HepG2 (cell line): ENCODE data around the gene DOCK9. TPM values are rescaled to one million over a fixed set of nuclear protein-coding genes. Genes with fewer than 3 reads are reported as not detected.
A peak's percentile ranks its signal among the peaks of the same experiment; 100 is the strongest.

Experiments used
- ATAC-seq: fragments of 200-7000 bp; cut with Tn5 transposase; 3 replicates; pipeline ENCODE4 v1.9.1; 2020; ENCODE audit warnings: mild to moderate bottlenecking, moderate library complexity
- BruUV-seq: library from RNA; stranded (reverse); fragments of 400-500 nt; replicated peaks from 2 replicates; lab custom pipeline; 2021; lab: Mats Ljungman, UMichigan
- CTCF ChIA-PET: fragments of 300-600 bp; formaldehyde crosslinking; extraction: SDS; loops from one replicate; lab custom pipeline; 2021; ENCODE audit warnings: low total read pairs, inconsistent platforms, low intra/inter-chr PET ratio; lab: Yijun Ruan, JAX
- POLR2A ChIA-PET: fragments of 350-600 bp; sonication (Branson Sonifier 250); formaldehyde crosslinking; loops from one replicate; lab custom pipeline; 2020; ENCODE audit warnings: antibody characterized with exemption, inconsistent platforms; lab: Yijun Ruan, JAX
- DNase-seq: peaks from one replicate; pipeline ENCODE4 v3.0.0-alpha.2; 2015; ENCODE audit warnings: low spot score
- FAIRE-seq: peaks from 3 replicates; lab custom pipeline; 2011; peaks lifted over from hg19 to GRCh38; lab: Jason Lieb, UNC
- H2AFZ ChIP-seq: one replicate; pipeline ENCODE4 v1.6.1; 2011; ENCODE audit warnings: low read length, inconsistent platforms
- H3K27ac ChIP-seq: fragments of 300-600 bp; 3 replicates; pipeline ENCODE4 v1.8.0; 2011; ENCODE audit warnings: mixed run types, mild to moderate bottlenecking, mixed read lengths, low read length, inconsistent platforms; ENCODE audit not compliant: insufficient read depth; ENCODE audit errors: extremely low read length
- H3K27me3 ChIP-seq, 2 experiments: fragments of 200-600 bp in 1 of 2; 2 replicates in 1 of 2; 3 replicates in 1 of 2; pipeline versions ENCODE4 v1.6.0 to v1.8.0; 2011; ENCODE audit warnings: low read length in 2 of 2, mild to moderate bottlenecking in 2 of 2, moderate library complexity in 2 of 2, inconsistent platforms in 1 of 2; ENCODE audit not compliant: insufficient read depth in 2 of 2, control insufficient read depth in 1 of 2
- H3K36me3 ChIP-seq, 2 experiments: fragments of 200-600 bp in 1 of 2; replicated peaks in 1 of 2; 2 replicates in 1 of 2; 3 replicates in 1 of 2; pipeline versions ENCODE4 v1.5.1 to v1.8.0; 2011; ENCODE audit warnings: low read length in 2 of 2, inconsistent platforms in 1 of 2; ENCODE audit not compliant: insufficient read depth in 2 of 2, control insufficient read depth in 1 of 2
- H3K4me1 ChIP-seq: 2 replicates; pipeline ENCODE4 v1.5.1; 2012; ENCODE audit warnings: low read length, inconsistent platforms; ENCODE audit not compliant: insufficient read depth
- H3K4me2 ChIP-seq: 2 replicates; pipeline ENCODE4 v1.6.0; 2011; ENCODE audit warnings: low read depth, low read length, inconsistent platforms
- H3K4me3 ChIP-seq, 3 experiments: fragments of 200-600 bp in 1 of 3; sonication (generic), shearing (Covaris generic) in 1 of 3; replicated peaks in 1 of 3; 2 replicates each; pipeline ENCODE4 v1.5.1; 2011 to 2016; ENCODE audit warnings: low read length in 3 of 3, inconsistent platforms in 2 of 3, low read depth in 2 of 3, mild to moderate bottlenecking in 2 of 3, control low read depth in 1 of 3, mixed read lengths in 1 of 3; ENCODE audit not compliant: insufficient read depth in 1 of 3
- H3K79me2 ChIP-seq: one replicate; pipeline ENCODE4 v1.6.1; 2011; ENCODE audit warnings: low read length, inconsistent platforms; ENCODE audit not compliant: insufficient read depth
- H3K9ac ChIP-seq: 2 replicates; pipeline ENCODE4 v1.6.0; 2011; ENCODE audit warnings: mild to moderate bottlenecking, low read depth, low read length, inconsistent platforms; ENCODE audit not compliant: insufficient read depth
- H3K9me3 ChIP-seq: 2 replicates; pipeline ENCODE4 v1.5.1; 2012; ENCODE audit warnings: mild to moderate bottlenecking, low read length
- H4K20me1 ChIP-seq: 2 replicates; pipeline ENCODE4 v1.6.0; 2011; ENCODE audit warnings: inconsistent platforms, mild to moderate bottlenecking, low read length, moderate library complexity; ENCODE audit not compliant: insufficient read depth
- GABPA ChIP-seq, 2 experiments: IDR thresholded peaks; 2 replicates each; pipeline ENCODE4 v1.6.1; 2011 to 2016; ENCODE audit warnings: low read depth in 2 of 2, low read length in 1 of 2, missing biosample characterization in 1 of 2, missing genetic modification characterization in 1 of 2
- KAT8 ChIP-seq: IDR thresholded peaks from 2 replicates; pipeline ENCODE4 v1.6.1; 2016; ENCODE audit warnings: missing genetic modification reagents, missing compliant biosample characterization
- MAFG ChIP-seq: sonication (generic); formaldehyde crosslinking; IDR thresholded peaks from 2 replicates; pipeline ENCODE4 v1.5.1; 2020; ENCODE audit warnings: mild to moderate bottlenecking, missing genetic modification reagents
- SP5 ChIP-seq: IDR thresholded peaks from 2 replicates; pipeline ENCODE4 v1.6.1; 2016; ENCODE audit warnings: low read depth, borderline replicate concordance
- XBP1 ChIP-seq: sonication (generic); formaldehyde crosslinking; IDR thresholded peaks from 2 replicates; pipeline ENCODE4 v1.5.0; 2020; ENCODE audit warnings: missing genetic modification reagents
- ZBTB42 ChIP-seq: sonication (generic); formaldehyde crosslinking; IDR thresholded peaks from 2 replicates; pipeline ENCODE4 v1.5.0; 2020; ENCODE audit warnings: mild to moderate bottlenecking, missing genetic modification reagents
- ZNF180 ChIP-seq: sonication (generic); formaldehyde crosslinking; IDR thresholded peaks from 2 replicates; pipeline ENCODE4 v1.4.0; 2020; ENCODE audit warnings: low read depth, missing genetic modification reagents, borderline replicate concordance
- ZNF253 ChIP-seq: sonication (generic); formaldehyde crosslinking; IDR thresholded peaks from 2 replicates; pipeline ENCODE4 v1.8.0; 2022; ENCODE audit warnings: mild to moderate bottlenecking, missing genetic modification reagents, borderline replicate concordance
- ZNF274 ChIP-seq: sonication (generic); formaldehyde crosslinking; IDR thresholded peaks from 2 replicates; pipeline ENCODE4 v1.5.1; 2020; ENCODE audit warnings: mild to moderate bottlenecking, missing genetic modification reagents
- ZNF451 ChIP-seq: sonication (generic); formaldehyde crosslinking; IDR thresholded peaks from 2 replicates; pipeline ENCODE4 v1.5.0; 2020; ENCODE audit warnings: mild to moderate bottlenecking, missing genetic modification reagents
- ZNF501 ChIP-seq: sonication (generic); formaldehyde crosslinking; IDR thresholded peaks from 2 replicates; pipeline ENCODE4 v1.5.1; 2020; ENCODE audit warnings: mild to moderate bottlenecking, moderate library complexity, missing genetic modification reagents
- ZNF598 ChIP-seq: sonication (generic); formaldehyde crosslinking; IDR thresholded peaks from 2 replicates; pipeline ENCODE4 v1.5.1; 2020; ENCODE audit warnings: mild to moderate bottlenecking, missing genetic modification reagents, borderline replicate concordance
- ZNF619 ChIP-seq: sonication (generic); formaldehyde crosslinking; IDR thresholded peaks from 2 replicates; pipeline ENCODE4 v1.4.0; 2020; ENCODE audit warnings: mild to moderate bottlenecking, missing genetic modification reagents
- WGBS: methylation state at CpG from one replicate; pipeline ENCODE4 v1.1.6; 2017; ENCODE audit warnings: low lambda C conversion rate; 5-methylcytosine and 5-hydroxymethylcytosine counted together
- in situ Hi-C: cut with HindIII; loops from 2 replicates; pipeline ENCODE4 v1.10.0; 2017; ENCODE audit warnings: low pct_unique_long_range_greater_than_20kb; ENCODE audit not compliant: extremely low pct_ligation_motif_present
- intact Hi-C: fragments of 100-400 bp; cut with micrococcal nuclease; formaldehyde crosslinking; loops from one replicate; pipeline ENCODE4 v1.10.0; 2022; ENCODE audit not compliant: unreplicated experiment
- polyA plus RNA-seq, 8 experiments: library from polyadenylated mRNA; depleted of rRNA in 3 of 8; stranded (reverse) in 7 of 8; unstranded in 1 of 8; fragments of >200 nt; fragmentation: Illumina TruSeq in 4 of 8; extraction: Trizol in 4 of 8; gene quantifications; 2 replicates each; pipeline versions ENCODE4 v1.2.1 to v1.2.3, GENCODE V29; 2011 to 2016; ENCODE audit warnings: low read depth in 4 of 8, missing spikeins in 1 of 8, mixed read lengths in 1 of 8; ENCODE audit not compliant: insufficient read depth in 1 of 8
- total RNA-seq, 5 experiments: library from RNA; depleted of rRNA; stranded (reverse); fragments of >200 nt; fragmentation: Illumina TruSeq; extraction: Trizol; gene quantifications; 2 replicates each; pipeline ENCODE4 v1.2.3, GENCODE V29; 2016; ENCODE audit warnings: low read depth in 1 of 5
- TF ChIP-seq, protein P1 (sequence below): sonication (generic); formaldehyde crosslinking; IDR thresholded peaks from 2 replicates; pipeline ENCODE4 v1.8.0; 2022; ENCODE audit warnings: missing genetic modification reagents, mild to moderate bottlenecking, borderline replicate concordance
- TF ChIP-seq, protein P2 (sequence below): sonication (generic); formaldehyde crosslinking; IDR thresholded peaks from 2 replicates; pipeline ENCODE4 v1.8.0; 2022; ENCODE audit warnings: missing genetic modification reagents, mild to moderate bottlenecking, moderate library complexity, borderline replicate concordance

DOCK9 gene
- total and polyA plus RNA-seq, 2 of the 13 experiments (the other 11 are each of a cell fraction or from before 2014, with no cell fraction given) = 0.44 to 0.97 TPM

DNA sequence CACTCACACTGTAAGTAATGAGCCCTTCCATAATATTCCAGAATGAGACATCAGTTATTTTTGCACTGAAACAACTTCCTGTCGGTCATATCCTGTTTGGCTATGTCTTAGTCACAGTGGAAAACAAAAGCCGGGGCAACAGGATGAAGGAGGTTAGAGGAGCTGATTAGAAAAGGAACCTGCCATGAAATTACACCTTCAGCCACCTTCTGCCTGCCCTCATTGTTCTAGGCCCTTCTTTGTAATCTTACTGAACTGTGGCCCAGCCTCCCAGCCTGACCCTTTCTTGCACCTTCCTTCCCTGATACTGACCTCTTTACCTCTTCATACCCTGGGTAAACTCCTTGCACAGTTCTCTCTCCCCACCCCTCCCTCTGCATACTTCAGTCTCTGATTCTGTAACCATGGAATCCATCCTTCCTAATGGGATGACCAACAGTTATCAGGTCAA lies 67.3 kb downstream of the DOCK9 start:
- Histone ChIP-seq H3K4me3 (no peak overlapping the region), H3K9ac (no peak overlapping the region), H3K9me3 (no peaks in the 10 kb centered on the region), H3K27me3 (no peaks in the 10 kb centered on the region; a peak in 1 of 5 replicates), H3K27ac (no peak overlapping the region), H4K20me1 (no peaks in the 10 kb centered on the region), H2AFZ (no peak overlapping the region), H3K36me3 (no peaks in the 10 kb centered on the region), H3K4me2 (no peak overlapping the region), H3K4me1 (no peaks in the 10 kb centered on the region), H3K79me2 (no peaks in the 10 kb centered on the region)
- no peak for ATAC-seq
- WGBS = 28% methylated on average over 2 of the region's 2 CpGs
- intact Hi-C loops = no loop called here
- BruUV-seq = no TSS peak
- POLR2A ChIA-PET = no interaction called here
- CTCF ChIA-PET = no interaction called here
- FAIRE-seq = no peak
- in situ Hi-C loops = no loop called here
- peak; percentile 7 for DNase-seq
- TF ChIP-seq GABPA (IDR thresholded peaks at IDR 0.05; ENCODE audit: low read depth, low read length) = no peak
- peak; percentile 64 for TF ChIP-seq GABPA (CRISPR knock-in tag; IDR thresholded peaks at IDR 0.05; ENCODE audit: low read depth)
- TF ChIP-seq KAT8 (CRISPR knock-in tag) = no peak
- TF ChIP-seq, all 625 proteins: peak for 1

DNA sequence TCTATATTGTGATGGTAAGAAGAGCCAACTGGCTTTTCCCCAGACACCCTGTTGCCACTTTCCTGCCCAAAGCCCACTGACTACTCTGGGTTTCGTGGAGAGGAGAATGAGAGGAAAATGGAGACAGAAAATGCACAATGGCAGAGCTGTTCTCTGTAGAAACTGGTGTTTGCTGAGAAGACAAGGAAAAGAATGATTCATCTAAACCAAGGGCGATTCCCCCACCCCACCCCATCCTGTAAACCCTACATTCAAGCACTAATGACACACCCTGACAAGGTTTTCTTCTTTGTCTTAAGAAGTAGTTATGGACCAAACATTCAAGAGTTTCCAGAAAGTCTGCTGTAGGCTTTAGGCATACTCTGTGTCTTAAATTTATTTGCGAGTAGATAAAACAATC lies 68.8 kb downstream of the DOCK9 start:
- 32% methylated on average over 3 of the region's 3 CpGs for WGBS
- BruUV-seq = no TSS peak

More for the DNA sequence above, 68.8 kb downstream of the DOCK9 start:
- DNase-seq (no peak), FAIRE-seq (no peak), ATAC-seq (no peak)
- intact Hi-C loops = no loop called here
- H3K4me3 ChIP-seq = no peak overlapping the region
- no peaks in the 10 kb centered on the region; a peak in 1 of 5 replicates for H3K27me3 ChIP-seq
- no peaks in the 10 kb centered on the region for H3K79me2 ChIP-seq
- H4K20me1 ChIP-seq = no peaks in the 10 kb centered on the region
- H3K9ac ChIP-seq = no peak overlapping the region
- H3K4me1 ChIP-seq = no peaks in the 10 kb centered on the region
- H3K27ac ChIP-seq = no peak overlapping the region
- CTCF ChIA-PET = no interaction called here
- in situ Hi-C loops = no loop called here
- TF ChIP-seq ZNF451 (CRISPR knock-in tag) (no peak), XBP1 (CRISPR knock-in tag) (no peak), ZNF501 (no peak), ZBTB42 (no peak), MAFG (CRISPR knock-in tag) (no peak), ZNF253 (CRISPR knock-in tag) (no peak), ZNF274 (CRISPR knock-in tag) (no peak), ZNF598 (CRISPR knock-in tag) (no peak), ZNF180 (CRISPR knock-in tag) (no peak), SP5 (CRISPR knock-in tag) (no peak), ZNF619 (CRISPR knock-in tag) (no peak)
- TF ChIP-seq, protein P1, sequence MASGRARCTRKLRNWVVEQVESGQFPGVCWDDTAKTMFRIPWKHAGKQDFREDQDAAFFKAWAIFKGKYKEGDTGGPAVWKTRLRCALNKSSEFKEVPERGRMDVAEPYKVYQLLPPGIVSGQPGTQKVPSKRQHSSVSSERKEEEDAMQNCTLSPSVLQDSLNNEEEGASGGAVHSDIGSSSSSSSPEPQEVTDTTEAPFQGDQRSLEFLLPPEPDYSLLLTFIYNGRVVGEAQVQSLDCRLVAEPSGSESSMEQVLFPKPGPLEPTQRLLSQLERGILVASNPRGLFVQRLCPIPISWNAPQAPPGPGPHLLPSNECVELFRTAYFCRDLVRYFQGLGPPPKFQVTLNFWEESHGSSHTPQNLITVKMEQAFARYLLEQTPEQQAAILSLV (CRISPR knock-in tag) = no peak
- TF ChIP-seq, protein P2, sequence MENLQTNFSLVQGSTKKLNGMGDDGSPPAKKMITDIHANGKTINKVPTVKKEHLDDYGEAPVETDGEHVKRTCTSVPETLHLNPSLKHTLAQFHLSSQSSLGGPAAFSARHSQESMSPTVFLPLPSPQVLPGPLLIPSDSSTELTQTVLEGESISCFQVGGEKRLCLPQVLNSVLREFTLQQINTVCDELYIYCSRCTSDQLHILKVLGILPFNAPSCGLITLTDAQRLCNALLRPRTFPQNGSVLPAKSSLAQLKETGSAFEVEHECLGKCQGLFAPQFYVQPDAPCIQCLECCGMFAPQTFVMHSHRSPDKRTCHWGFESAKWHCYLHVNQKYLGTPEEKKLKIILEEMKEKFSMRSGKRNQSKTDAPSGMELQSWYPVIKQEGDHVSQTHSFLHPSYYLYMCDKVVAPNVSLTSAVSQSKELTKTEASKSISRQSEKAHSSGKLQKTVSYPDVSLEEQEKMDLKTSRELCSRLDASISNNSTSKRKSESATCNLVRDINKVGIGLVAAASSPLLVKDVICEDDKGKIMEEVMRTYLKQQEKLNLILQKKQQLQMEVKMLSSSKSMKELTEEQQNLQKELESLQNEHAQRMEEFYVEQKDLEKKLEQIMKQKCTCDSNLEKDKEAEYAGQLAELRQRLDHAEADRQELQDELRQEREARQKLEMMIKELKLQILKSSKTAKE (CRISPR knock-in tag) = no peak
- POLR2A ChIA-PET = no interaction called here
- no peak overlapping the region for H2AFZ ChIP-seq
- no peaks in the 10 kb centered on the region for H3K9me3 ChIP-seq
- H3K4me2 ChIP-seq = no peak overlapping the region
- H3K36me3 ChIP-seq = no peaks in the 10 kb centered on the region
